Left lobe of liver (tissue), 2 donors: ENCODE results near the gene SEC31A. TPM values are rescaled to one million over a fixed set of nuclear protein-coding genes. Genes with fewer than 3 reads are reported as not detected.

Source experiments
- ATAC-seq: fragments of 200-7000 bp; cut with Tn5 transposase; one replicate; pipeline ENCODE4 v1.9.1; 2020; ENCODE audit warnings: mild to moderate bottlenecking, moderate library complexity
- DNase-seq: peaks from one replicate; pipeline ENCODE4 v3.0.0-alpha.2; 2020; ENCODE audit warnings: low spot score
- total RNA-seq: library from RNA; stranded (reverse); gene quantifications from one replicate; pipeline ENCODE4 v1.2.1, GENCODE V29; 2021
- donor health status: DM: no; HTN: no; CAD: no; lungs with moderate emphysema.
- donor health status: DM: no; HTN: yes; CAD: no.

The SEC31A gene
- total RNA-seq, 1 donor from 2014 or later = 108 TPM

DNA sequence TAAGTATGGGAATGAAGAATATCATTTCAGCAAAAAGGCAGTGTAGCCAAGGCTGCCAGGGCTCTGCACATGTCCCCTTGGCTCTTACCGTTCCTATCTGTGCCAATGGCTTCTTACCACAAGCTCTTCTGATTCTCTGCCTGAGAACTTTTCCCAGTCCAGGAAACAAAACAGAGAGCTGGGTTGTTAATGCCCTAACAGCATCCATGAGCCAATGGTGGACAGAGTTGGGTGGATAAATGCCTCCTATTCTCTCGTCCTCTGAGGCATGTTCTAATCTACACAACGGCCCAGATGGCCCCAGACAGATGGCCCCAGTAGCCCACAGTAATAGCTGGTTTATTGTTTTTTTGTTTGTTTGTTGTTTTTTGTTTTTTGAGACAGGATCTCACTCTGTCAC is 120.3 kb downstream of the SEC31A start:
- no peak for DNase-seq
- ATAC-seq = no peak

Other genes starting within 250 kb of the SEC31A start
- gene SCD5, start 92.4 kb downstream of the SEC31A start, total RNA-seq = 1.6 TPM
- gene THAP9, start 9.6 kb upstream of the SEC31A start, total RNA-seq = 2.6 TPM
- gene LIN54, start 119.7 kb upstream of the SEC31A start, total RNA-seq = 5.7 TPM
- gene COPS4, start 144.0 kb upstream of the SEC31A start, total RNA-seq = 10.6 TPM
- gene PLAC8, start 223.6 kb upstream of the SEC31A start, total RNA-seq = 6.8 TPM